HEK293T (cell line): ENCODE data around the gene MUC4.
"Not testable (repeated sequence)": the region's sequence is repeated elsewhere in the genome, so short reads cannot be mapped to it uniquely, and the experiment has no call there.

Experiments used
- ARNT ChIP-seq: fragments of 450-650 bp; IDR thresholded peaks from 2 replicates; pipeline ENCODE4 v1.6.1; 2017; ENCODE audit warnings: mild to moderate bottlenecking
- CTBP1 ChIP-seq: fragments of 450-650 bp; IDR thresholded peaks from 2 replicates; pipeline ENCODE4 v1.6.1; 2016; ENCODE audit warnings: borderline replicate concordance
- ELF4 ChIP-seq: fragments of 450-650 bp; IDR thresholded peaks from 2 replicates; pipeline ENCODE4 v1.6.1; 2017; ENCODE audit warnings: antibody characterized with exemption
- FOXA1 ChIP-seq: fragments of 450-650 bp; IDR thresholded peaks from 2 replicates; pipeline ENCODE4 v1.6.1; 2016; ENCODE audit warnings: mild to moderate bottlenecking
- FOXM1 ChIP-seq: fragments of 450-650 bp; IDR thresholded peaks from 2 replicates; pipeline ENCODE4 v1.6.1; 2017; ENCODE audit warnings: mild to moderate bottlenecking, borderline replicate concordance
- SP1 ChIP-seq: fragments of 450-650 bp; IDR thresholded peaks from 2 replicates; pipeline ENCODE4 v1.6.1; 2017
- TARDBP ChIP-seq: fragments of 450-650 bp; IDR thresholded peaks from 2 replicates; pipeline ENCODE4 v1.6.1; 2016

GRCh38 chr3:195816276-195816913 lies 4.7 kb upstream of the MUC4 start:
- TF ChIP-seq ARNT, SP1, FOXA1, ELF4, TARDBP, CTBP1, FOXM1: not testable (repeated sequence)
